Measurements from ENCODE around the gene LRRC56.

LRRC56 gene

GRCh38 chr11:559712-560304, 22.5 kb downstream of the LRRC56 start:
- TF ChIP-seq CTCF (IDR thresholded peaks at IDR 0.05; ENCODE audit: low read depth, low read length): no peak
- peak overlapping the region; percentile 60 for H3K4me3 ChIP-seq (ENCODE audit: low read depth, low read length)

DNA sequence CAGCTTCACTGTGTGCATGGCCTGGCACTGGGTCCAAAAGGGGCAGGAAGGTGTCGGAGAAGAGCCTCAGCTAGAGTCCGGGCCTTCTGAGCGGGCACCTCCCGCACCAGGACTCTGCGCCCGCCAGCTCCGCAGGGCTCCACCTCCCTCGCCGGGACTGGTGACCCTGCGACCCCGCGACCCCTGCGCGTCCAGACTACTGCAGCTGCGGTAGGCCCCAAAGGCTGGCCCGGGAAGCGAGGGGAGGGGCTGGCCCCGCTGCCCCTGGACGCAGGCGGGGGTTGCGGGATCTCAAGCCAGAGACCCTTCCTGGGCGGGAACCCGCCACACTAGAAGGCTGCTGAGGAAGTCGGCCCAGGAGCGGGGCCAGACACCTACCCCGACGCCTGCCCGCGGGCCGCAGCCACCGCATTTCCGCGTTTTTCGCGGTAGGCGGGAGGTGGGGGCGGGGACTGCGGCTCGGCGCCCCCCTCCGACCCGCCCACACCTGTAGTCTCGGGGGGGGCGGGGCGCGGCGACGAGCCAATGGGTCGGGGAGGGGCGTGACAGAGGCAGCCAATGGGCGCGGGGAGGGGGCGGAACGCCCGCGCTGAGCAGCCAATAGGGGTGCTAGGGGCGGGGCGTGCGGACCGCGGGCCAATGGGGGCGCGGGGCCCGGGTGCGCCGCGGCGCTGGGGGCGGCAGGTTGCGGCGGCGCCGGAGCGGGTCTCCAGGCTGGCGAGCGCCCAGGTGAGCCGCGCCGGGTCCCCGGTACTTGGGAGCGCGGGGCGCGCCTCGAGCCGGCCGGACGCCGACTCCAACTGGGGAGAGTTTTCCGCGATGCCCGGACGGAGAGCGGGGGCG, 23.2 kb downstream of the LRRC56 start, which contains the start of the genes LMNTD2 and RASSF7:
LMNTD2 (minus strand) TSS at position 434 of the 843 bp plus-strand sequence; CDS start at position 412, 22 bp downstream.
RASSF7 (plus strand) TSS at position 666 of the 843 bp plus-strand sequence. CDS start 799 bp downstream, outside the sequence.
- no peak for TF ChIP-seq CTCF (IDR thresholded peaks at IDR 0.05; ENCODE audit: low read depth, low read length)
- peak within 1 kb of the TSS; percentile 65 for H3K4me3 ChIP-seq (ENCODE audit: low read depth, low read length)

GRCh38 chr11:561148-562003, 24.0 kb downstream of the LRRC56 start:
- no peak for TF ChIP-seq CTCF (IDR thresholded peaks at IDR 0.05; ENCODE audit: low read depth, low read length)
- H3K4me3 ChIP-seq (ENCODE audit: low read depth, low read length): peak overlapping the region; percentile 65

DNA sequence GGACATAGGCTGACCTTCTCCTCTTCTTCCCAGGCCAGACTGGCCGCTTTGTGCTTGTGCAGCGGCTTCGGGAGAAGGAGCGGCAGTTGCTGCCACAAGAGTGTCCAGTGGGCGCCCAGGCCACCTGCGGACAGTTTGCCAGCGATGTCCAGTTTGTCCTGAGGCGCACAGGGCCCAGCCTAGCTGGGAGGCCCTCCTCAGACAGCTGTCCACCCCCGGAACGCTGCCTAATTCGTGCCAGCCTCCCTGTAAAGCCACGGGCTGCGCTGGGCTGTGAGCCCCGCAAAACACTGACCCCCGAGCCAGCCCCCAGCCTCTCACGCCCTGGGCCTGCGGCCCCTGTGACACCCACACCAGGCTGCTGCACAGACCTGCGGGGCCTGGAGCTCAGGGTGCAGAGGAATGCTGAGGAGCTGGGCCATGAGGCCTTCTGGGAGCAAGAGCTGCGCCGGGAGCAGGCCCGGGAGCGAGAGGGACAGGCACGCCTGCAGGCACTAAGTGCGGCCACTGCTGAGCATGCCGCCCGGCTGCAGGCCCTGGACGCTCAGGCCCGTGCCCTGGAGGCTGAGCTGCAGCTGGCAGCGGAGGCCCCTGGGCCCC, 24.8 kb downstream of the LRRC56 start:
- no peak for TF ChIP-seq CTCF (IDR thresholded peaks at IDR 0.05; ENCODE audit: low read depth, low read length)
- no peak overlapping the region for H3K4me3 ChIP-seq (ENCODE audit: low read depth, low read length)

- no peak for TF ChIP-seq CTCF (IDR thresholded peaks at IDR 0.05; ENCODE audit: low read depth, low read length)
- H3K4me3 ChIP-seq (ENCODE audit: low read depth, low read length): no peak overlapping the region
Observed at GRCh38 chr11:563066-563811, 25.9 kb downstream of the LRRC56 start.

DNA sequence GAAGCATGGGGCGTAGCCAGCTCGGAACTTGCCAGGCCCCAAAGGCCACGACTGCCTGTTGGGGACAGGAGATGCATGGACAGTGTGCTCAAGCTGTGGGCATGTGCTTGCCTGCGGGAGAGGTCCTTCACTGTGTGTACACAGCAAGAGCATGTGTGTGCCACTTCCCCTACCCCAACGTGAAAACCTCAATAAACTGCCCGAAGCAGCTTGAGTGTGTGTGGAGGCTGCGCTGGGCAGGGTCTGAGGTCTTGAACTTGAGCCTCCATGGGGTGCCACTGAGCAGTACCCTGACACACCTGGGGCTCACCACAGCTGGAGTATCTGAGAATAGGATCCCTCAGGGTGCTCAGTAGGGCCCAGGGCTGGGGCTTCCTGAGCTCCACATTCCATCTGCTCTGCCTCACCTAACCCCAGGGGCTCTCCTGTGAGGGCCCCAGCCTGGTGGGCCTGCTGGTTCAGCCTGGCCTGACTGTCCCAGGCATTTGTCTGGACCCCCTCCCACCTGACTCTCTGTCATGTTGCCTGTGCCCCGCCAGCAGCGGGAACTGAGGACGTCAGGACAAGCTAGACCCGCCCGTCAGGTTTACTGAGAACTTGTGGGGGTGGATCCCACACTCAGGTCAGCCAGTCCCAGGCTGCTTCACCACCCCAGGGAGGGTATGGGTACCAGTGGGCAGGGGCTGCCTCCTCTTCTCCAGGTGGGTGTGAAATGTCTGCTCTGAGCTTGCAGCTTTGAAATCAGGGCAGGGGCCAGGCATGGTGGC, 26.7 kb downstream of the LRRC56 start:
- no peak overlapping the region for H3K4me3 ChIP-seq (ENCODE audit: low read depth, low read length)
- TF ChIP-seq CTCF (IDR thresholded peaks at IDR 0.05; ENCODE audit: low read depth, low read length): no peak

Measured in WI38 (cell line).